Measurements from ENCODE around the gene LRRC28.
"Not testable (repeated sequence)": the region's sequence is repeated elsewhere in the genome, so short reads cannot be mapped to it uniquely, and the experiment has no call there.

DNA sequence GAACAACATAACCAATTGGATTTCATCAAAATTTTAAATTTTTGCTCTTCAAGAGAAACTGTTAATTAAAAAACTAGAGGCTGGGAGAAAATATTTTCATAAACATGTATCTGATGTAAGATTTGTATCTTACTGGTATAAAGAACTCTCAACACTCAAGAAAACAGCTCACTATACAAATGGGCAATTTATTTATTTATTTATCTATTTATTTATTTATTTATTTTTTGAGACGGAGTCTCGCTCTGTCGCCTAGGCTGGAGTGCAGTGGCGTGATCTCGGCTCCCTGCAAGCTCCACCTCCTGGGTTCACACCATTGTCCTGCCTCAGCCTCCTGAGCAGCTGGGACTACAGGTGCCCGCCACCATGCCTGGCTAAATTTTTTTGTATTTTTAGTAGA lies 17.1 kb upstream of the LRRC28 start:
- TF ChIP-seq, protein P1, sequence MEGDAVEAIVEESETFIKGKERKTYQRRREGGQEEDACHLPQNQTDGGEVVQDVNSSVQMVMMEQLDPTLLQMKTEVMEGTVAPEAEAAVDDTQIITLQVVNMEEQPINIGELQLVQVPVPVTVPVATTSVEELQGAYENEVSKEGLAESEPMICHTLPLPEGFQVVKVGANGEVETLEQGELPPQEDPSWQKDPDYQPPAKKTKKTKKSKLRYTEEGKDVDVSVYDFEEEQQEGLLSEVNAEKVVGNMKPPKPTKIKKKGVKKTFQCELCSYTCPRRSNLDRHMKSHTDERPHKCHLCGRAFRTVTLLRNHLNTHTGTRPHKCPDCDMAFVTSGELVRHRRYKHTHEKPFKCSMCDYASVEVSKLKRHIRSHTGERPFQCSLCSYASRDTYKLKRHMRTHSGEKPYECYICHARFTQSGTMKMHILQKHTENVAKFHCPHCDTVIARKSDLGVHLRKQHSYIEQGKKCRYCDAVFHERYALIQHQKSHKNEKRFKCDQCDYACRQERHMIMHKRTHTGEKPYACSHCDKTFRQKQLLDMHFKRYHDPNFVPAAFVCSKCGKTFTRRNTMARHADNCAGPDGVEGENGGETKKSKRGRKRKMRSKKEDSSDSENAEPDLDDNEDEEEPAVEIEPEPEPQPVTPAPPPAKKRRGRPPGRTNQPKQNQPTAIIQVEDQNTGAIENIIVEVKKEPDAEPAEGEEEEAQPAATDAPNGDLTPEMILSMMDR (IDR thresholded peaks at IDR 0.05): not testable (repeated sequence)
- not testable (repeated sequence) for TF ChIP-seq EP300 (IDR thresholded peaks at IDR 0.05); POLR2AphosphoS5 (IDR thresholded peaks at IDR 0.05); POLR2A (IDR thresholded peaks at IDR 0.05; ENCODE audit: low read depth)

Measured in esophagus muscularis mucosa (tissue), 4 donors.